ENCODE results near the gene CKLF. TPM values are rescaled to one million over a fixed set of nuclear protein-coding genes. Genes with fewer than 3 reads are reported as not detected.

The CKLF gene
- total RNA-seq, 2 donors from 2014 or later, result 23.4 to 39.8 TPM

DNA sequence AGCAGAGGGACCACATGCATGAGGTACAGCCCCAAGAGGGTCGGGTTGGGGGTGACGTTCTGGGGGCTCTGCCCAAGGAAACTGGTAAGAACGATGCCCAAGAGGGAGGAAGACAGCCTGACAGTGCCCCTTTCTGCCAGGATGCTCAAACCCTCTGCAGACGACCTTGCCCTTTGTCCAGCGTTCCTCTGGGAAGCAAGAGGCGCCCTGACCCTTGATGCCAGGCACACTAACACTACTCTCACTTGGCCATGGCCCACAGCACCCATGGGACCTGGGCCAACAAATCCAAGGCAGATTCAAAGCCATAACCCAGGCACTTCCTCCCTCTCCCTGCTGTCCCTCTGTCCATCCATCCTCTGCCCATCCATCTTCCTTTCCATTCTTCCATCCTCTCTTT, 22.9 kb upstream of the CKLF start:
- Histone ChIP-seq H3K9me3 (no peaks in the 10 kb centered on the region), H3K4me3 (no peak overlapping the region), H3K36me3 (peaks cover 57% of the 10 kb centered on the region), H3K4me1 (ENCODE audit: control insufficient read depth in 1 of 2, low read depth in 2 of 2) (no peaks in the 10 kb centered on the region), H3K27ac (no peak overlapping the region), H3K27me3 (replicated peaks; ENCODE audit: insufficient read depth) (no peaks in the 10 kb centered on the region)
- no peak for ATAC-seq (ENCODE audit: insufficient number of reproducible peaks, low FRiP score, low read depth)
- DNase-seq (ENCODE audit: low spot score), result no peak
- TF ChIP-seq, protein P1, sequence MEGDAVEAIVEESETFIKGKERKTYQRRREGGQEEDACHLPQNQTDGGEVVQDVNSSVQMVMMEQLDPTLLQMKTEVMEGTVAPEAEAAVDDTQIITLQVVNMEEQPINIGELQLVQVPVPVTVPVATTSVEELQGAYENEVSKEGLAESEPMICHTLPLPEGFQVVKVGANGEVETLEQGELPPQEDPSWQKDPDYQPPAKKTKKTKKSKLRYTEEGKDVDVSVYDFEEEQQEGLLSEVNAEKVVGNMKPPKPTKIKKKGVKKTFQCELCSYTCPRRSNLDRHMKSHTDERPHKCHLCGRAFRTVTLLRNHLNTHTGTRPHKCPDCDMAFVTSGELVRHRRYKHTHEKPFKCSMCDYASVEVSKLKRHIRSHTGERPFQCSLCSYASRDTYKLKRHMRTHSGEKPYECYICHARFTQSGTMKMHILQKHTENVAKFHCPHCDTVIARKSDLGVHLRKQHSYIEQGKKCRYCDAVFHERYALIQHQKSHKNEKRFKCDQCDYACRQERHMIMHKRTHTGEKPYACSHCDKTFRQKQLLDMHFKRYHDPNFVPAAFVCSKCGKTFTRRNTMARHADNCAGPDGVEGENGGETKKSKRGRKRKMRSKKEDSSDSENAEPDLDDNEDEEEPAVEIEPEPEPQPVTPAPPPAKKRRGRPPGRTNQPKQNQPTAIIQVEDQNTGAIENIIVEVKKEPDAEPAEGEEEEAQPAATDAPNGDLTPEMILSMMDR (IDR thresholded peaks at IDR 0.05), result no peak

GRCh38 chr16:66534376-66534799, 18.0 kb upstream of the CKLF start:
- no peak for ATAC-seq (ENCODE audit: insufficient number of reproducible peaks, low FRiP score, low read depth)
- no peaks in the 10 kb centered on the region for H3K4me1 ChIP-seq (ENCODE audit: control insufficient read depth in 1 of 2, low read depth in 2 of 2)
- no peak for DNase-seq (ENCODE audit: low spot score)
- no peak overlapping the region for H3K4me3 ChIP-seq
- peaks cover 42% of the 10 kb centered on the region for H3K36me3 ChIP-seq
- no peaks in the 10 kb centered on the region for H3K9me3 ChIP-seq
- H3K27me3 ChIP-seq (replicated peaks; ENCODE audit: insufficient read depth), result no peaks in the 10 kb centered on the region
- TF ChIP-seq, protein P1 (IDR thresholded peaks at IDR 0.05), result no peak
- H3K27ac ChIP-seq, result no peak overlapping the region

- Histone ChIP-seq H3K36me3 (peaks cover 23% of the 10 kb centered on the region), H3K9me3 (no peaks in the 10 kb centered on the region), H3K27me3 (replicated peaks; ENCODE audit: insufficient read depth) (no peaks in the 10 kb centered on the region), H3K27ac (no peak overlapping the region), H3K4me1 (ENCODE audit: control insufficient read depth in 1 of 2, low read depth in 2 of 2) (no peaks in the 10 kb centered on the region), H3K4me3 (no peak overlapping the region)
- DNase-seq (ENCODE audit: low spot score) (no peak), ATAC-seq (ENCODE audit: insufficient number of reproducible peaks, low FRiP score, low read depth) (no peak)
- TF ChIP-seq, protein P1 (IDR thresholded peaks at IDR 0.05), result no peak
Observed at GRCh38 chr16:66536525-66536924, 15.9 kb upstream of the CKLF start.

DNA sequence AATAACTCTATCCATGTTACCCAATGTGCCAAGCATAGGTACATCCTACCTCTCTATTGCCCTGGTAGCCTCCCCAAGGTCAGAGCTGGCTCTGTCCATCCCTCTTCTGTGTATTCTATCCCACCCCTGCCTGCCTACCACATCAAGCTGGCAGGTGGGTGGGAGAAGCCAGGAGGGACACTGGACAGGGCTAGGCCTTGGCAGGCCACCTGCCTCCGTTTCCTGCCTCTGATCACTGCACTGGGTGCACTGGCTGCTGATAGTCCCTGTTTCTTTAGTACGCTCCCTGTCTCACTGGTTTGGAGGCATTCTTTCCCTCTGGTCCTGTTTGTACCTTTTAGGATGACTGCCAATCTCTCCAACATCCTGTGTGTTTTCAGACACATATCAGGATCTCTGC, 15.1 kb upstream of the CKLF start:
- no peaks in the 10 kb centered on the region for H3K27me3 ChIP-seq (replicated peaks; ENCODE audit: insufficient read depth)
- ATAC-seq (ENCODE audit: insufficient number of reproducible peaks, low FRiP score, low read depth) (no peak), DNase-seq (ENCODE audit: low spot score) (no peak)
- TF ChIP-seq, protein P1 (IDR thresholded peaks at IDR 0.05), result no peak
- H3K4me1 ChIP-seq (ENCODE audit: control insufficient read depth in 1 of 2, low read depth in 2 of 2), result no peaks in the 10 kb centered on the region
- H3K4me3 ChIP-seq, result no peak overlapping the region
- H3K9me3 ChIP-seq, result no peaks in the 10 kb centered on the region
- H3K36me3 ChIP-seq, result peaks cover 23% of the 10 kb centered on the region
- H3K27ac ChIP-seq, result no peak overlapping the region

DNA sequence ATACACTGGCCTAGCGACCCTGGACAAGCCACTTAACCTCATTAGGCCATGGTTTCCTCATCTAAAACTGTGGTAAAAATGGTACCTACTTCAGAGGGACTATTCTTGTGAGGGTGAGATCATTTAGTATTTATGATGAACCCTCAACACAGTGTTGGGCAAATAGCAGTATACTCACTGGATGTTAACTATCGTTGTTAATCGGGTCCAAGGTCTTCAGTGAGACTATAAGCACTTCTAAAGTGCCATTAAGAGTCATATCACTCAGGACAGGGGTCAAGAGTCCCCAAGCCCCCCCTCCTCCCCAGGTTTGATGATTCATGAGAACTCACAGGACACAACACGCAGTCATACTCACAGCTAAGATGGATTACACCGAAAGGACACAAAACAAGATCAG, 13.5 kb upstream of the CKLF start:
- Histone ChIP-seq H3K4me3 (no peak overlapping the region), H3K36me3 (peaks cover 25% of the 10 kb centered on the region), H3K4me1 (ENCODE audit: control insufficient read depth in 1 of 2, low read depth in 2 of 2) (no peaks in the 10 kb centered on the region), H3K27me3 (replicated peaks; ENCODE audit: insufficient read depth) (no peaks in the 10 kb centered on the region), H3K9me3 (no peaks in the 10 kb centered on the region), H3K27ac (no peak overlapping the region)
- DNase-seq (ENCODE audit: low spot score) (no peak), ATAC-seq (ENCODE audit: insufficient number of reproducible peaks, low FRiP score, low read depth) (no peak)
- TF ChIP-seq, protein P1 (IDR thresholded peaks at IDR 0.05), result no peak
